Keratinocyte (primary cell): ENCODE measurements around the gene B4GALT3. TPM values are rescaled to one million over a fixed set of nuclear protein-coding genes. Genes with fewer than 3 reads are reported as not detected.

Experiments
- DNase-seq: peaks from one replicate; pipeline ENCODE4 v3.0.0-alpha.2; 2011; ENCODE audit warnings: low read depth, missing footprints, low spot score
- FAIRE-seq: peaks from 2 replicates; lab custom pipeline; 2011; peaks lifted over from hg19 to GRCh38; lab: Jason Lieb, UNC
- H2AFZ ChIP-seq: 2 replicates; pipeline ENCODE4 v1.6.0; 2012; ENCODE audit warnings: low read length, control low read depth, inconsistent platforms; ENCODE audit not compliant: control insufficient read depth
- H3K27ac ChIP-seq: 2 replicates; pipeline ENCODE4 v1.5.1; 2011; ENCODE audit warnings: low read length; ENCODE audit not compliant: control insufficient read depth, insufficient read depth
- H3K27me3 ChIP-seq: 3 replicates; pipeline ENCODE4 v1.6.0; 2011; ENCODE audit warnings: low read length; ENCODE audit not compliant: control insufficient read depth, insufficient read depth; ENCODE audit errors: extremely low read depth
- H3K36me3 ChIP-seq, 2 experiments: 2 replicates in 1 of 2; 3 replicates in 1 of 2; pipeline ENCODE4 v1.5.1; 2011; ENCODE audit warnings: low read length in 2 of 2, mild to moderate bottlenecking in 1 of 2; ENCODE audit not compliant: control insufficient read depth in 2 of 2, insufficient read depth in 2 of 2; ENCODE audit errors: extremely low read depth in 1 of 2
- H3K4me1 ChIP-seq: 3 replicates; pipeline ENCODE4 v1.5.1; 2011; ENCODE audit warnings: low read length; ENCODE audit not compliant: control insufficient read depth, insufficient read depth; ENCODE audit errors: extremely low read depth
- H3K4me2 ChIP-seq: 3 replicates; pipeline ENCODE4 v1.6.0; 2011; ENCODE audit warnings: low read depth, low read length; ENCODE audit not compliant: control insufficient read depth, insufficient read depth; ENCODE audit errors: extremely low read depth
- H3K4me3 ChIP-seq, 3 experiments: fragments of 200-600 bp in 1 of 3; sonication (generic) in 1 of 3; 2 replicates in 2 of 3; 3 replicates in 1 of 3; pipeline ENCODE4 v1.5.1; 2011 to 2016; ENCODE audit warnings: low read length in 3 of 3, mild to moderate bottlenecking in 3 of 3, control low read depth in 2 of 3, inconsistent platforms in 1 of 3, low read depth in 1 of 3, mixed read lengths in 1 of 3, mixed run types in 1 of 3, moderate library complexity in 1 of 3; ENCODE audit not compliant: control insufficient read depth in 2 of 3, insufficient read depth in 2 of 3; ENCODE audit errors: extremely low read depth in 1 of 3
- H3K79me2 ChIP-seq: 2 replicates; pipeline ENCODE4 v1.6.0; 2012; ENCODE audit warnings: low read length; ENCODE audit not compliant: control insufficient read depth, insufficient read depth
- H3K9ac ChIP-seq: 3 replicates; pipeline ENCODE4 v1.6.0; 2011; ENCODE audit warnings: low read length; ENCODE audit not compliant: control insufficient read depth, insufficient read depth; ENCODE audit errors: extremely low read depth
- H3K9me1 ChIP-seq: 3 replicates; pipeline ENCODE4 v1.6.0; 2011; ENCODE audit warnings: low read length; ENCODE audit not compliant: control insufficient read depth, insufficient read depth; ENCODE audit errors: extremely low read depth
- H3K9me3 ChIP-seq: 2 replicates; pipeline ENCODE4 v1.5.1; 2012; ENCODE audit warnings: low read depth, low read length; ENCODE audit not compliant: control insufficient read depth
- H4K20me1 ChIP-seq: 3 replicates; pipeline ENCODE4 v1.6.0; 2011; ENCODE audit warnings: low read length; ENCODE audit not compliant: control insufficient read depth, insufficient read depth; ENCODE audit errors: extremely low read depth
- CTCF ChIP-seq, 3 experiments: IDR thresholded peaks in 1 of 3; conservative IDR thresholded peaks in 1 of 3; optimal IDR thresholded peaks in 1 of 3; 2 replicates in 2 of 3; 3 replicates in 1 of 3; pipeline versions ENCODE3 to v1.5.1; 2011; ENCODE audit warnings: low read length in 3 of 3, mild to moderate bottlenecking in 3 of 3, moderate library complexity in 2 of 3, control low read depth in 1 of 3, inconsistent platforms in 1 of 3; ENCODE audit not compliant: insufficient read depth in 2 of 3; ENCODE audit errors: extremely low read depth in 1 of 3
- EZH2 ChIP-seq: IDR thresholded peaks from one replicate; pipeline ENCODE4 v1.6.1; 2012; ENCODE audit warnings: inconsistent platforms, mild to moderate bottlenecking, low read length, moderate library complexity
- dilution Hi-C: fragments of 300-500 bp; cut with MboI; formaldehyde crosslinking; loops from one replicate; pipeline ENCODE4 v1.7.0; 2020; ENCODE audit warnings: low sequenced_read_pairs; ENCODE audit not compliant: extremely low pct_ligation_motif_present
- polyA plus RNA-seq, 5 experiments: library from polyadenylated mRNA; depleted of rRNA in 3 of 5; stranded (reverse) in 3 of 5; stranded (forward) in 1 of 5; unstranded in 1 of 5; fragments of >200 nt; gene quantifications; 1 replicate in 1 of 5; 2 replicates in 3 of 5; 3 replicates in 1 of 5; pipeline versions ENCODE4 v1.2.1 to v1.2.3, GENCODE V29; 2011 to 2012; ENCODE audit warnings: missing spikeins in 2 of 5, low read depth in 1 of 5, low replicate concordance in 1 of 5

Gene B4GALT3
- polyA plus RNA-seq, 1 donor (not counting 4 experiments of a cell fraction or from before 2014, with no cell fraction given) = 19.1 TPM

GRCh38 chr1:161201836-161202712 lies 24.8 kb upstream of the B4GALT3 start, which contains the start of gene NDUFS2:
NDUFS2 (plus strand) TSS chr1:161202367; CDS start chr1:161202386, 19 bp downstream.
- H3K27me3 ChIP-seq = no peaks in the 10 kb centered on the region
- DNase-seq (peak; percentile 81), FAIRE-seq (peak; percentile 74)
- H3K9me1 ChIP-seq = no peaks in the 10 kb centered on the region
- peaks cover 21% of the 10 kb centered on the region for H3K79me2 ChIP-seq
- peak within 1 kb of the TSS; percentile 79 for H2AFZ ChIP-seq
- dilution Hi-C loops = no loop called here
- peak within 1 kb of the TSS; percentile 94 for H3K9ac ChIP-seq
- H3K27ac ChIP-seq = peak within 1 kb of the TSS; percentile 92
- H3K4me1 ChIP-seq = peaks cover 47% of the 10 kb centered on the region
- peak within 1 kb of the TSS; percentile 85 for H3K4me2 ChIP-seq
- no peaks in the 10 kb centered on the region for H4K20me1 ChIP-seq
- H3K9me3 ChIP-seq = no peaks in the 10 kb centered on the region
- peaks cover 9 to 16% of the 10 kb centered on the region in 2 experiments for H3K36me3 ChIP-seq
- H3K4me3 ChIP-seq = peak within 1 kb of the TSS; percentile 76 to 89 (median 78)
- TF ChIP-seq CTCF (optimal IDR thresholded peaks at IDR 0.05 in 1 of 3, IDR thresholded peaks at IDR 0.05 in 1 of 3, conservative IDR thresholded peaks at IDR 0.05 in 1 of 3; ENCODE audit: extremely low read depth in 1 of 3, insufficient read depth in 2 of 3, low read length in 3 of 3) = peak in 2 of 3 experiments; percentile 29 to 32
- no peak for TF ChIP-seq EZH2

GRCh38 chr1:161200992-161201835 lies 23.9 kb upstream of the B4GALT3 start:
- H4K20me1 ChIP-seq = no peaks in the 10 kb centered on the region
- H3K4me1 ChIP-seq = peaks cover 47% of the 10 kb centered on the region
- FAIRE-seq = peak; percentile 48

More at GRCh38 chr1:161200992-161201835, 23.9 kb upstream of the B4GALT3 start:
- no peak for DNase-seq
- Histone ChIP-seq H3K27me3 (no peaks in the 10 kb centered on the region), H3K4me2 (peak overlapping the region; percentile 85), H3K9me3 (no peaks in the 10 kb centered on the region), H3K9ac (peak overlapping the region; percentile 94), H3K79me2 (peaks cover 21% of the 10 kb centered on the region), H3K27ac (peak overlapping the region; percentile 92), H3K9me1 (no peaks in the 10 kb centered on the region), H2AFZ (peak overlapping the region; percentile 79), H3K4me3 (peak overlapping the region in 2 of 3 experiments; percentile 68 to 89), H3K36me3 (peaks cover 5 to 12% of the 10 kb centered on the region in 2 experiments)
- dilution Hi-C loops = no loop called here
- no peak for TF ChIP-seq CTCF (optimal IDR thresholded peaks at IDR 0.05 in 1 of 3, IDR thresholded peaks at IDR 0.05 in 1 of 3, conservative IDR thresholded peaks at IDR 0.05 in 1 of 3; ENCODE audit: extremely low read depth in 1 of 3, insufficient read depth in 2 of 3, low read length in 3 of 3)
- no peak for TF ChIP-seq EZH2
